Measurements from ENCODE around the gene ALCAM.

Gene ALCAM

DNA sequence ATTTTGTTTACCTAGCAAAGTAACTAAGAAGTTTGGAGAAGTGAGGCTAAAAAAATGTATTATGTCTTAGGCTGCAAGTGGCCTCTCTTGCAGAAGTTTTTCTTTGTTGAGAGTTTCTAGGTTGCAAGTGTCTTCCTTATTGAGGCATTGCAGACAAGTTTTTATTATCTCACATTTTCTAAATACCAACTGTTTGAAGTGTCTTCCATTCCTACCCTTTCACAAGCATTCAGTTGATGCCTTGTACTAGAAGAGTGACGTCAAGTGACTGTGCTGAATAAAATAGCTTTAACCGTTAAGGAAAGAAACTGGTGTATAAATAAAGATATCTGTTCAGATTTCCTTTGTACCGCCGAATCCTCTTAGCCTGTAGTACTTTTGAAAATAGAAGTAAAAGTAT lies 123.3 kb downstream of the ALCAM start:
- TF ChIP-seq, protein P1, sequence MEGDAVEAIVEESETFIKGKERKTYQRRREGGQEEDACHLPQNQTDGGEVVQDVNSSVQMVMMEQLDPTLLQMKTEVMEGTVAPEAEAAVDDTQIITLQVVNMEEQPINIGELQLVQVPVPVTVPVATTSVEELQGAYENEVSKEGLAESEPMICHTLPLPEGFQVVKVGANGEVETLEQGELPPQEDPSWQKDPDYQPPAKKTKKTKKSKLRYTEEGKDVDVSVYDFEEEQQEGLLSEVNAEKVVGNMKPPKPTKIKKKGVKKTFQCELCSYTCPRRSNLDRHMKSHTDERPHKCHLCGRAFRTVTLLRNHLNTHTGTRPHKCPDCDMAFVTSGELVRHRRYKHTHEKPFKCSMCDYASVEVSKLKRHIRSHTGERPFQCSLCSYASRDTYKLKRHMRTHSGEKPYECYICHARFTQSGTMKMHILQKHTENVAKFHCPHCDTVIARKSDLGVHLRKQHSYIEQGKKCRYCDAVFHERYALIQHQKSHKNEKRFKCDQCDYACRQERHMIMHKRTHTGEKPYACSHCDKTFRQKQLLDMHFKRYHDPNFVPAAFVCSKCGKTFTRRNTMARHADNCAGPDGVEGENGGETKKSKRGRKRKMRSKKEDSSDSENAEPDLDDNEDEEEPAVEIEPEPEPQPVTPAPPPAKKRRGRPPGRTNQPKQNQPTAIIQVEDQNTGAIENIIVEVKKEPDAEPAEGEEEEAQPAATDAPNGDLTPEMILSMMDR (IDR thresholded peaks at IDR 0.05) = no peak

DNA sequence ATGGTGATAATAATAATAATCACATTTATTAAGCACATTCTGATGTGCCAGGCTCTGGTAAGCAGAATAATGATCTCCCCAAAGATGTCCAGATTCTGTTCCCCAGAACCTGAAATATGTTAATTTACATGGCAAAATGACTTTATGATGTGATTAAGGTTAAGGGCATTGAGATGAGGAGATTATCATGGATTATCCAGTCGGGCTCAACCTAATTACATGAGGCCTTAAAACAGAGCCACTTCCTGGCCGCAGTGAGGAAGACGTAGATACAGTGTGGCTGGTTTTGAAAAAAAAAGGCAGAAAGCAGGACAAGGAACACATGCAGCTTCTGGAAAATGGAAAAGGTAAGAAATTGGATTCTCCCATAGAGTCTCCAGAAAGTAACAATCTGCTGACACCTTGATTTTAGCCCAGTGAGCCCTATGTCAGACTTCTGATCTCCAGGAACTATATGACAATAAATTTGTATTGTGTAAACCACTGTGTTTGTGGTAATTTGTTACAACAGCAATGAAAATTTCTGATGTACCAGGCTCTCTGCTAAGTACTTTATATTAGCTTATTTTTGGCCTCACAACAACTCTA lies 126.7 kb downstream of the ALCAM start:
- TF ChIP-seq, protein P1 (IDR thresholded peaks at IDR 0.05) = no peak

DNA sequence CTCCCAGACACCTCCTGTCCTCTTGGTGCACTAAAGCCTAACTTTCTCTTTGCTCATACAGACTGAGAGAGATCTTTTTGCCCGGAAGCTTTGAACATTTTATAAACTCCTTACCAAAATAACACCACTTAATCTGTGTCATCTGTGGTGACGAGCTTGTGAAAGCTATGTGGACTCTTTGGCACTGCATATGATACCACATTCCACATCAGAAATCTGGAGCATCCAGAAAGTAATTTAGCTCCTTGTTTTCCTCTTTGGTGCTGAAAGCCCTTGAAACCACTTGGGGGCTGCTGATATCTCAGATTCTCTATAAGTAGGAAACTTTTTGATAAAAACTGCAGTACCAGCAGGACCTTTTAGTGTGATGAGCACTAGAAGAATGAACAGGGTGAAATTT lies 128.3 kb downstream of the ALCAM start:
- TF ChIP-seq, protein P1 (IDR thresholded peaks at IDR 0.05) = no peak

DNA sequence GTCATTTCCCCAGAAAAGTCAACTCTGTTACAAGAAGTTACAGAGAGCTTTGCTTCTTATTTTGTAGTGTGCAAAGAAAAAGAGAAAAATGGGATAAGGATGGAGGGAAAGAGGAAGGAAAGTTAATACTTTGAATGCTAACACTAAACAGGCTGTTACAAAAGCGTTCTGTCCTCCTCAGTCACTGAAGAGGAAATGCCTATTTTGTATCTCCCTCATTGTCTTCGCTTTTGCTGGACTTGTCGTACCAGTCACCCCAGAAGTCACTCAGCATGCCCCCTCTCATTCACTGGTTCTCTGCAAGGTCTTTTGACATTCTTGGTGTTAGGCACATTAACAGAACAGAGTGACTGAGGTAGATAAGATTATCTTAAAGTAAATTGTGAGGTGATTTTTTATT lies 129.6 kb downstream of the ALCAM start:
- TF ChIP-seq, protein P1 (IDR thresholded peaks at IDR 0.05) = no peak

DNA sequence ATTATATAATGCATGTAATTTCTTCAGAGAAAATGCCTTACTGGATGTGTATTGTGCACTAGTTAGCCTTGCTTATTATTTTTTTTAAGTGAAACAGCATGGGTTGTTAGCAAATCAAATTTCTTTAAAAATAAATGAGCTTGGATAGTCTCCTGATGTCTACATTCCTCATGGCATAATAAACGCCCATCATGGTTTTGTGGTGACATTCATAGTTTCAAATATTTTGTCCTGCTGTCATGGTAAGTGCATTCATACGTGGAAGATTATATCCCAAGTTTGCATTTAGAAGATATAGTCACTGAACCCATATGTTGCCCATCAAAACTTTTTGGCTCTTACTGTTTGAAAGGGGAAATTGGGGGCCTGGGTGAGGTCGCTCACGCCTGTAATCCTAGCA lies 130.7 kb downstream of the ALCAM start:
- TF ChIP-seq, protein P1 (IDR thresholded peaks at IDR 0.05) = no peak

DNA sequence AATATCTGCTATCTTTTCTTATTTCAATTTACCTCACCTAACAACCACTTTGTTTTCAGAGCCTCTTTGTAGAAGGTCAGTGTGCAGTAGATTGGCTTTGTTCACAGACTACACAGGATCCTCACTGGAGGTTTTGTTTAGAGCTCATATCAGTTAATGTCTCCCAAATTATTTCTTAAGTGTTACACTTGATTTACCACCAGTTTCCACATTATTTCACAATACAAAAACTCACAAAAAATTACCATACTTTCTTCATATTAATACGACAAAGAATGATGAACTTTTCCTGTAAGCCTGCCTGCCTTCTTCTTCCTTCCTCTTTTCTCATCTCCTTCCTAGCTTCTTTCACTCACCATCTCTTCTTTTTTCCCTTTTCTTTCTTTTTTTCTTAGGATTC lies 133.3 kb downstream of the ALCAM start:
- TF ChIP-seq, protein P1 (IDR thresholded peaks at IDR 0.05) = no peak

DNA sequence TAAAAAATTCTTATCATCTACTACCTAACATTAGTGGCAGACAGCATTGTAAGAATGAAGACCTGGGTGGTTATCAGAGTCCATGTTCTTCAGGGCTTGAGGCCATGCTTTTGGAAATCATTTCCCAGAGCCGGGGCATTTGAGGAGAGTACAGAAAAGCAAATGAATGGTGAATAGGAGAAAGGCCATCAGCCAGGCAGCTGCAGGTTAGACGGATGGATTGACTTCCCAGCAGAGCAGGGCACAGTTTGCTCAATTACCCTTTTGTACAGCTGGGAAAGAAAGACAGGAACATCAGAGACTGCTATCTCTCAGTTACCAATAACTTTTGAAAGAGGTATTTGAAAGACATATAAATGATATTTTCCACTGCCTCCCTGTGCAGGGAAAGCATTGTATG lies 135.6 kb downstream of the ALCAM start:
- TF ChIP-seq, protein P1 (IDR thresholded peaks at IDR 0.05) = no peak

DNA sequence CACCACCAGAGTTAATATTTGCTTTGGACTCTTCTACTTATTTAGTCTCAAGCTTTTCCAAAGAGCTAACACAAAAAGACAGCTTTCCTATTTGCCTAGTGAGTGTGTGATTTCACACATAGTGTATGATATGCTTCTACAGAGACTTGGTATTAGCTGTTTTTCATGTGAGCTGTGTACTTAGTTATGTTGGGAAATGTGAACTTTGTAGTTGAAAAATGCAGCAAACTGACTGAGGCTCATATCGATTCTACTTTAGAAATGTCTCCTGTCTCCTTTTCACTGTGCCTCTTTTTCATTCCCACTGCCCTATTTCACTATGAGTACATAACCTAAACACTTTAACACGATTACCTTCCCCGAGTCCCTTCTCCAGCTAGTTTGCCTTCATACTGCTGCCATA lies 136.5 kb downstream of the ALCAM start:
- TF ChIP-seq, protein P1 (IDR thresholded peaks at IDR 0.05) = no peak
